H1 (cell line): ENCODE data around the gene PPP1R14C. TPM values are rescaled to one million over a fixed set of nuclear protein-coding genes. Genes with fewer than 3 reads are reported as not detected.

Experiments
- CTCF ChIA-PET: fragments of 300-600 bp; sonication (Branson Sonifier 250); formaldehyde crosslinking; loops from one replicate; lab custom pipeline; 2021; ENCODE audit not compliant: partially characterized antibody; lab: Charles Lee
- POLR2A ChIA-PET: fragments of 300-600 bp; sonication (Branson Sonifier 250); formaldehyde crosslinking; loops from one replicate; lab custom pipeline; 2021; ENCODE audit warnings: inconsistent platforms; ENCODE audit not compliant: partially characterized antibody; lab: Charles Lee
- DNase-seq, 2 experiments: peaks; one replicate each; pipeline versions ENCODE4 v3.0.0 to v3.0.0-alpha.2; 2010 to 2022; ENCODE audit warnings: low spot score in 2 of 2, low read depth in 1 of 2, mixed read lengths in 1 of 2
- FAIRE-seq: peaks from 2 replicates; lab custom pipeline; 2011; peaks lifted over from hg19 to GRCh38; lab: Jason Lieb, UNC
- H2AFZ ChIP-seq: 2 replicates; pipeline ENCODE4 v1.8.1; 2012; ENCODE audit warnings: low read length, inconsistent platforms
- H2AK5ac ChIP-seq: 2 replicates; pipeline ENCODE4 v1.6.1; 2013; ENCODE audit warnings: low read depth, low read length
- H2BK120ac ChIP-seq: replicated peaks from 2 replicates; pipeline ENCODE3; 2013; ENCODE audit warnings: low read depth, low read length, inconsistent platforms
- H2BK12ac ChIP-seq: 2 replicates; pipeline ENCODE4 v1.6.1; 2013; ENCODE audit warnings: low read depth, low read length
- H2BK15ac ChIP-seq: 2 replicates; pipeline ENCODE4 v1.6.1; 2013; ENCODE audit warnings: low read length
- H2BK20ac ChIP-seq: 2 replicates; pipeline ENCODE4 v1.6.1; 2013; ENCODE audit warnings: low read length
- H2BK5ac ChIP-seq: 2 replicates; pipeline ENCODE4 v1.6.1; 2013; ENCODE audit warnings: low read depth, low read length
- H3K14ac ChIP-seq: 2 replicates; pipeline ENCODE4 v1.6.1; 2013; ENCODE audit warnings: inconsistent platforms; ENCODE audit not compliant: insufficient read length
- H3K18ac ChIP-seq: 2 replicates; pipeline ENCODE4 v1.6.1; 2013; ENCODE audit warnings: low read length; ENCODE audit errors: extremely low read depth
- H3K23ac ChIP-seq: 2 replicates; pipeline ENCODE4 v1.6.1; 2013; ENCODE audit warnings: inconsistent platforms; ENCODE audit not compliant: insufficient read length
- H3K23me2 ChIP-seq: 2 replicates; pipeline ENCODE4 v1.6.1; 2013; ENCODE audit warnings: low read depth, low read length
- H3K27ac ChIP-seq: 2 replicates; pipeline ENCODE4 v1.6.1; 2011; ENCODE audit warnings: low read depth, low read length, inconsistent platforms
- H3K27me3 ChIP-seq, 4 experiments: replicated peaks in 1 of 4; 1 replicate in 1 of 4; 2 replicates in 3 of 4; pipeline versions ENCODE4 v1.6.1 to v1.8.1; 2011 to 2013; ENCODE audit warnings: low read length in 3 of 4, mild to moderate bottlenecking in 3 of 4, inconsistent platforms in 2 of 4, mixed read lengths in 2 of 4, moderate library complexity in 1 of 4; ENCODE audit not compliant: control insufficient read depth in 3 of 4, insufficient read depth in 3 of 4; ENCODE audit errors: extremely low read depth in 1 of 4
- H3K36me3 ChIP-seq, 4 experiments: 2 replicates each; pipeline versions ENCODE4 v1.6.1 to v1.8.1; 2011 to 2013; ENCODE audit warnings: mild to moderate bottlenecking in 4 of 4, low read length in 3 of 4, moderate library complexity in 2 of 4, control low read depth in 1 of 4, inconsistent platforms in 1 of 4; ENCODE audit not compliant: insufficient read depth in 4 of 4, control insufficient read depth in 2 of 4
- H3K4ac ChIP-seq: replicated peaks from 2 replicates; pipeline ENCODE3; 2013; ENCODE audit warnings: low read length, low read depth, mixed read lengths, inconsistent platforms; ENCODE audit not compliant: insufficient read length
- H3K4me1 ChIP-seq, 4 experiments: replicated peaks in 1 of 4; 1 replicate in 1 of 4; 2 replicates in 3 of 4; pipeline versions ENCODE4 v1.6.1 to v1.8.1; 2011 to 2013; ENCODE audit warnings: low read length in 3 of 4, inconsistent platforms in 2 of 4, mixed read lengths in 1 of 4; ENCODE audit not compliant: insufficient read depth in 4 of 4, control insufficient read depth in 3 of 4
- H3K4me2 ChIP-seq, 2 experiments: 2 replicates each; pipeline versions ENCODE4 v1.6.1 to v1.8.1; 2011 to 2013; ENCODE audit warnings: low read depth in 2 of 2, low read length in 2 of 2, control low read depth in 1 of 2, inconsistent platforms in 1 of 2, mild to moderate bottlenecking in 1 of 2; ENCODE audit not compliant: insufficient read depth in 1 of 2
- H3K4me3 ChIP-seq, 4 experiments: fragments of 200-600, 300-600 bp in 1 of 4; sonication (generic), shearing (Covaris generic), sonication (Bioruptor Twin) in 1 of 4; 2 replicates each; pipeline versions ENCODE4 v1.5.1 to v1.8.1; 2011 to 2016; ENCODE audit warnings: low read length in 4 of 4, low read depth in 3 of 4, control low read depth in 2 of 4, inconsistent platforms in 2 of 4, mild to moderate bottlenecking in 2 of 4, mixed read lengths in 1 of 4, moderate library complexity in 1 of 4; ENCODE audit not compliant: insufficient read depth in 2 of 4; ENCODE audit errors: extremely low read depth in 1 of 4
- H3K56ac ChIP-seq: replicated peaks from 2 replicates; pipeline ENCODE3; 2013; ENCODE audit warnings: low read depth, mild to moderate bottlenecking, mixed read lengths, low read length, inconsistent platforms; ENCODE audit not compliant: insufficient read length
- H3K79me1 ChIP-seq: 2 replicates; pipeline ENCODE4 v1.6.1; 2013; ENCODE audit warnings: low read depth, low read length, control low read depth
- H3K79me2 ChIP-seq, 2 experiments: 2 replicates each; pipeline versions ENCODE4 v1.6.1 to v1.8.1; 2012 to 2013; ENCODE audit warnings: low read length in 2 of 2, mild to moderate bottlenecking in 2 of 2, inconsistent platforms in 1 of 2; ENCODE audit not compliant: insufficient read depth in 2 of 2, control insufficient read depth in 1 of 2
- H3K9ac ChIP-seq, 4 experiments: replicated peaks in 1 of 4; 1 replicate in 1 of 4; 2 replicates in 3 of 4; pipeline versions ENCODE4 v1.6.1 to v1.8.1; 2011 to 2013; ENCODE audit warnings: low read depth in 3 of 4, low read length in 3 of 4, control low read depth in 2 of 4, mild to moderate bottlenecking in 2 of 4, moderate library complexity in 2 of 4, inconsistent platforms in 1 of 4; ENCODE audit errors: extremely low read depth in 1 of 4
- H3K9me3 ChIP-seq, 2 experiments: 2 replicates each; pipeline versions ENCODE4 v1.6.1 to v1.8.1; 2012 to 2013; ENCODE audit warnings: mild to moderate bottlenecking in 2 of 2, moderate library complexity in 2 of 2, control low read depth in 1 of 2, inconsistent platforms in 1 of 2, low read depth in 1 of 2, low read length in 1 of 2, mixed read lengths in 1 of 2; ENCODE audit not compliant: insufficient read depth in 2 of 2
- H4K20me1 ChIP-seq, 2 experiments: replicated peaks in 1 of 2; 2 replicates each; pipeline versions ENCODE3 to v1.8.1; 2011 to 2013; ENCODE audit warnings: inconsistent platforms in 2 of 2, low read length in 2 of 2, mild to moderate bottlenecking in 1 of 2; ENCODE audit not compliant: insufficient read depth in 2 of 2, control insufficient read depth in 1 of 2
- H4K5ac ChIP-seq: 2 replicates; pipeline ENCODE4 v1.6.1; 2013; ENCODE audit warnings: low read length, low read depth, mixed read lengths, inconsistent platforms; ENCODE audit not compliant: insufficient read length
- H4K8ac ChIP-seq: 2 replicates; pipeline ENCODE4 v1.8.0; 2013; ENCODE audit warnings: mild to moderate bottlenecking, moderate library complexity, low read length, inconsistent platforms; ENCODE audit not compliant: insufficient read depth; ENCODE audit errors: extremely low read depth
- H4K91ac ChIP-seq: replicated peaks from 2 replicates; pipeline ENCODE3; 2013; ENCODE audit warnings: low read length, mixed read lengths, inconsistent platforms; ENCODE audit not compliant: insufficient read length
- CREB1 ChIP-seq: IDR thresholded peaks from 2 replicates; pipeline ENCODE4 v1.6.1; 2012; ENCODE audit warnings: inconsistent platforms
- E2F6 ChIP-seq: IDR thresholded peaks from 2 replicates; pipeline ENCODE4 v1.6.1; 2012; ENCODE audit warnings: inconsistent platforms
- GABPA ChIP-seq: IDR thresholded peaks from 2 replicates; pipeline ENCODE4 v1.6.1; 2011; ENCODE audit warnings: mild to moderate bottlenecking, low read length, moderate library complexity, borderline replicate concordance; ENCODE audit not compliant: insufficient read depth
- WGBS, 2 experiments: shearing (Covaris generic) in 1 of 2; methylation state at CpG; one replicate each; pipeline versions ENCODE4 v1.1.6 to v1.1.7; 2013 to 2015; ENCODE audit warnings: low lambda C conversion rate in 2 of 2, mixed read lengths in 2 of 2, inconsistent platforms in 1 of 2, low coverage in 1 of 2, missing lambda C conversion rate in 1 of 2; ENCODE audit not compliant: insufficient replicate concordance in 2 of 2, insufficient coverage in 1 of 2, insufficient read length in 1 of 2; ENCODE audit errors: extremely low coverage in 1 of 2, missing lambda C conversion rate in 1 of 2; 5-methylcytosine and 5-hydroxymethylcytosine counted together
- polyA plus RNA-seq, 7 experiments: library from polyadenylated mRNA; depleted of rRNA in 3 of 7; stranded (reverse) in 5 of 7; unstranded in 2 of 7; fragments of >200 nt in 5 of 7; fragments of 200-250 nt in 2 of 7; gene quantifications; 1 replicate in 5 of 7; 2 replicates in 1 of 7; 4 replicates in 1 of 7; pipeline versions ENCODE4 v1.2.1 to v1.2.3, GENCODE V29; 2011 to 2013; ENCODE audit warnings: missing spikeins in 2 of 7, mixed read lengths in 2 of 7
- total RNA-seq: library from RNA; stranded (reverse); fragmentation: NEBNext Ultra II Directional; extraction: Animal tissue kit (Norgen Biotek cat#: 25700); gene quantifications from 2 replicates; pipeline ENCODE4 v1.2.1, GENCODE V29; 2021

PPP1R14C gene
- total and polyA plus RNA-seq, 2 of the 8 experiments (the other 6 are each of a cell fraction or from before 2014, with no cell fraction given), result 0.30 to 0.61 TPM

- H3K36me3 ChIP-seq, result no peaks in the 10 kb centered on the region
- H3K4ac ChIP-seq, result no peak overlapping the region
- no peak overlapping the region for H3K56ac ChIP-seq
- ChIA-PET CTCF (interaction anchor here (0.6 to 2.3 kb wide), 4 partner anchors 9 to 63 kb away, joined by 3 to 8 read pairs (median 5); no protein-coding TSS in a partner anchor), POLR2A (interaction anchor here (0.6 to 1.1 kb wide), 2 partner anchors 9 to 17 kb away, joined by 3 read pairs; partner anchors contain the start of gene PPP1R14C)
- FAIRE-seq (no peak), DNase-seq (no peak)
- no peaks in the 10 kb centered on the region for H3K23me2 ChIP-seq
- H3K14ac ChIP-seq, result no peak overlapping the region
- H3K23ac ChIP-seq, result no peak overlapping the region
- TF ChIP-seq E2F6, result peak; percentile 35; the same call in 1 of the 2 replicates
- no peak for TF ChIP-seq CREB1
- TF ChIP-seq GABPA, result no peak
- H4K8ac ChIP-seq, result no peak overlapping the region
- no peak overlapping the region for H2BK12ac ChIP-seq
- H3K9ac ChIP-seq, result no peak overlapping the region
- peaks cover 0 to 3% (median 0%) of the 10 kb centered on the region in 4 experiments; a peak in 1 of 7 replicates for H3K27me3 ChIP-seq
- H4K20me1 ChIP-seq, result no peaks in the 10 kb centered on the region
- H2BK120ac ChIP-seq, result no peak overlapping the region
- H2AFZ ChIP-seq, result no peak overlapping the region
- H3K27ac ChIP-seq, result no peak overlapping the region
- H3K9me3 ChIP-seq, result no peaks in the 10 kb centered on the region
- no peak overlapping the region for H2BK15ac ChIP-seq
- H2BK20ac ChIP-seq, result no peak overlapping the region
- H3K4me2 ChIP-seq, result no peak overlapping the region
- WGBS, 2 experiments, result 90% methylated on average over 7 of the region's 7 CpGs; no CpG with 5 or more reads in 1 of the 2 experiments
- no peak overlapping the region for H2BK5ac ChIP-seq
- no peaks in the 10 kb centered on the region for H3K79me1 ChIP-seq
- H3K79me2 ChIP-seq, result no peaks in the 10 kb centered on the region
- no peak overlapping the region for H4K5ac ChIP-seq
- no peak overlapping the region for H3K18ac ChIP-seq
- peaks cover 0 to 2% (median 0%) of the 10 kb centered on the region in 4 experiments; a peak in 1 of 7 replicates for H3K4me1 ChIP-seq
- H3K4me3 ChIP-seq, result no peak overlapping the region
- H4K91ac ChIP-seq, result no peak overlapping the region
- H2AK5ac ChIP-seq, result no peak overlapping the region
These were observed 8.4 kb upstream of the PPP1R14C start for GRCh38 chr6:150134280-150134920.
